CD14-positive monocyte (primary cell): ENCODE data around the gene SLC25A52. TPM values are rescaled to one million over a fixed set of nuclear protein-coding genes. Genes with fewer than 3 reads are reported as not detected.
A peak's percentile ranks its signal among the peaks of the same experiment; 100 is the strongest.

ENCODE experiments used
- DNase-seq, 3 donors: peaks; one replicate each; pipeline ENCODE4 v3.0.0-alpha.2; 2011 to 2022
- H2AFZ ChIP-seq: 2 replicates; pipeline ENCODE4 v1.6.0; 2012; ENCODE audit warnings: mild to moderate bottlenecking, low read depth, low read length, inconsistent platforms; ENCODE audit not compliant: insufficient read depth, poor library complexity, severe bottlenecking
- H3K27ac ChIP-seq, 2 donors: 1 replicate in 1 of 2; 2 replicates in 1 of 2; pipeline ENCODE4 v1.5.1; 2012 to 2013; ENCODE audit warnings: low read length in 2 of 2, control low read depth in 1 of 2, inconsistent platforms in 1 of 2, low read depth in 1 of 2, mild to moderate bottlenecking in 1 of 2
- H3K27me3 ChIP-seq, 2 donors: one replicate each; pipeline versions ENCODE4 v1.6.0 to v1.6.1; 2011 to 2013; ENCODE audit warnings: low read length in 2 of 2; ENCODE audit not compliant: control insufficient read depth in 2 of 2, insufficient read depth in 2 of 2
- H3K36me3 ChIP-seq, 2 donors: replicated peaks in 1 of 2; 1 replicate in 1 of 2; 2 replicates in 1 of 2; pipeline versions ENCODE4 v1.5.1 to v1.6.1; 2012 to 2013; ENCODE audit warnings: low read length in 2 of 2, control low read depth in 1 of 2, inconsistent platforms in 1 of 2, mild to moderate bottlenecking in 1 of 2; ENCODE audit not compliant: insufficient read depth in 2 of 2, control insufficient read depth in 1 of 2
- H3K4me1 ChIP-seq, 2 donors: 1 replicate in 1 of 2; 2 replicates in 1 of 2; pipeline versions ENCODE4 v1.5.1 to v1.6.1; 2012 to 2013; ENCODE audit warnings: low read length in 2 of 2, control low read depth in 1 of 2, inconsistent platforms in 1 of 2, mild to moderate bottlenecking in 1 of 2, moderate library complexity in 1 of 2; ENCODE audit not compliant: insufficient read depth in 2 of 2, control insufficient read depth in 1 of 2
- H3K4me2 ChIP-seq: replicated peaks from 2 replicates; pipeline ENCODE3; 2012; ENCODE audit warnings: low read length, moderate library complexity, mild to moderate bottlenecking; ENCODE audit not compliant: poor library complexity, severe bottlenecking; ENCODE audit errors: extremely low read depth
- H3K4me3 ChIP-seq, 3 experiments: fragments of 200-600 bp in 1 of 3; sonication (generic) in 1 of 3; replicated peaks in 1 of 3; 1 replicate in 2 of 3; 2 replicates in 1 of 3; pipeline ENCODE4 v1.5.1; 2011 to 2013; ENCODE audit warnings: low read length in 3 of 3, mild to moderate bottlenecking in 3 of 3, control low read depth in 2 of 3, low read depth in 2 of 3, inconsistent platforms in 1 of 3, moderate library complexity in 1 of 3
- H3K79me2 ChIP-seq: 2 replicates; pipeline ENCODE4 v1.6.0; 2012; ENCODE audit warnings: mild to moderate bottlenecking, control low read depth, inconsistent platforms, low read length, moderate library complexity; ENCODE audit not compliant: insufficient read depth
- H3K9ac ChIP-seq: 2 replicates; pipeline ENCODE4 v1.6.0; 2017; ENCODE audit warnings: low read length, mild to moderate bottlenecking; ENCODE audit not compliant: insufficient read depth, poor library complexity, severe bottlenecking
- H3K9me3 ChIP-seq, 2 donors: replicated peaks in 1 of 2; 1 replicate in 1 of 2; 2 replicates in 1 of 2; pipeline versions ENCODE4 v1.5.1 to v1.6.1; 2012 to 2013; ENCODE audit warnings: low read length in 2 of 2, control low read depth in 1 of 2; ENCODE audit not compliant: control insufficient read depth in 1 of 2, insufficient read depth in 1 of 2
- H4K20me1 ChIP-seq: 2 replicates; pipeline ENCODE4 v1.6.0; 2012; ENCODE audit warnings: mild to moderate bottlenecking, low read length, control low read depth, moderate library complexity; ENCODE audit not compliant: insufficient read depth
- H3K27ac Mint-ChIP-seq, 7 donors: one replicate each; pipeline ENCODE4 v1.8.0; 2020; ENCODE audit warnings: mild to moderate bottlenecking in 7 of 7, mixed read lengths in 7 of 7, moderate library complexity in 6 of 7, inconsistent platforms in 2 of 7
- H3K27me3 Mint-ChIP-seq, 3 donors: one replicate each; pipeline ENCODE4 v1.8.0; 2021 to 2022; ENCODE audit warnings: low read depth in 3 of 3, mild to moderate bottlenecking in 3 of 3, mixed read lengths in 3 of 3, moderate library complexity in 3 of 3, inconsistent platforms in 1 of 3
- H3K36me3 Mint-ChIP-seq, 2 donors: one replicate each; pipeline ENCODE4 v1.8.0; 2020; ENCODE audit warnings: mixed read lengths in 2 of 2, inconsistent platforms in 1 of 2, mild to moderate bottlenecking in 1 of 2
- H3K4me1 Mint-ChIP-seq: one replicate; pipeline ENCODE4 v1.8.0; 2020; ENCODE audit warnings: mild to moderate bottlenecking, mixed read lengths
- H3K4me3 Mint-ChIP-seq, 2 donors: one replicate each; pipeline ENCODE4 v1.8.0; 2020; ENCODE audit warnings: mild to moderate bottlenecking in 2 of 2, mixed read lengths in 2 of 2, moderate library complexity in 1 of 2
- H3K9me3 Mint-ChIP-seq, 7 donors: one replicate each; pipeline ENCODE4 v1.8.0; 2020 to 2022; ENCODE audit warnings: mixed read lengths in 7 of 7, mild to moderate bottlenecking in 6 of 7, moderate library complexity in 6 of 7, inconsistent platforms in 2 of 7
- WGBS: methylation state at CpG from one replicate; pipeline ENCODE4 v1.1.5; 2013; ENCODE audit warnings: missing lambda C conversion rate; ENCODE audit not compliant: insufficient coverage; 5-methylcytosine and 5-hydroxymethylcytosine counted together
- intact Hi-C, 2 donors: fragments of 100-400 bp; cut with micrococcal nuclease; formaldehyde crosslinking; loops; one replicate each; pipeline versions ENCODE4 v1.15.0 to v1.15.1; 2023
- polyA plus RNA-seq, 3 donors: library from polyadenylated mRNA; depleted of rRNA in 1 of 3; unstranded in 2 of 3; stranded (reverse) in 1 of 3; fragments of 300-500 nt in 2 of 3; fragments of >200 nt in 1 of 3; fragmentation: Illumina TruSeq in 2 of 3; gene quantifications; 1 replicate in 2 of 3; 2 replicates in 1 of 3; pipeline ENCODE4 v1.2.3, GENCODE V29; 2012 to 2021
- TF ChIP-seq, protein P1 (sequence below): fragments of 200-600 bp; IDR thresholded peaks from one replicate; pipeline ENCODE4 v1.8.0; 2022; ENCODE audit warnings: antibody characterized with exemption, mild to moderate bottlenecking

The SLC25A52 gene
- polyA plus RNA-seq, 3 donors: not detected

- Mint-ChIP-seq H3K27ac (peak overlapping the region in 1 of 7 donors; percentile 27), H3K27me3 (peaks cover 18 to 27% (median 23%) of the 10 kb centered on the region in 3 donors), H3K9me3 (peaks cover 9 to 18% (median 14%) of the 10 kb centered on the region in 7 donors), H3K4me1 (peaks cover 16% of the 10 kb centered on the region), H3K36me3 (no peaks in the 10 kb centered on the region), H3K4me3 (no peak overlapping the region)
- H3K9ac ChIP-seq: no peak overlapping the region
- TF ChIP-seq, protein P1, sequence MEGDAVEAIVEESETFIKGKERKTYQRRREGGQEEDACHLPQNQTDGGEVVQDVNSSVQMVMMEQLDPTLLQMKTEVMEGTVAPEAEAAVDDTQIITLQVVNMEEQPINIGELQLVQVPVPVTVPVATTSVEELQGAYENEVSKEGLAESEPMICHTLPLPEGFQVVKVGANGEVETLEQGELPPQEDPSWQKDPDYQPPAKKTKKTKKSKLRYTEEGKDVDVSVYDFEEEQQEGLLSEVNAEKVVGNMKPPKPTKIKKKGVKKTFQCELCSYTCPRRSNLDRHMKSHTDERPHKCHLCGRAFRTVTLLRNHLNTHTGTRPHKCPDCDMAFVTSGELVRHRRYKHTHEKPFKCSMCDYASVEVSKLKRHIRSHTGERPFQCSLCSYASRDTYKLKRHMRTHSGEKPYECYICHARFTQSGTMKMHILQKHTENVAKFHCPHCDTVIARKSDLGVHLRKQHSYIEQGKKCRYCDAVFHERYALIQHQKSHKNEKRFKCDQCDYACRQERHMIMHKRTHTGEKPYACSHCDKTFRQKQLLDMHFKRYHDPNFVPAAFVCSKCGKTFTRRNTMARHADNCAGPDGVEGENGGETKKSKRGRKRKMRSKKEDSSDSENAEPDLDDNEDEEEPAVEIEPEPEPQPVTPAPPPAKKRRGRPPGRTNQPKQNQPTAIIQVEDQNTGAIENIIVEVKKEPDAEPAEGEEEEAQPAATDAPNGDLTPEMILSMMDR: peak; percentile 92
- H3K27me3 ChIP-seq: peaks cover 2 to 15% of the 10 kb centered on the region in 2 donors
- peaks cover 6 to 10% of the 10 kb centered on the region in 2 donors for H3K9me3 ChIP-seq
- no peak overlapping the region for H2AFZ ChIP-seq
- DNase-seq: peak; percentile 62 to 76 (median 69)
- no peak overlapping the region for H3K27ac ChIP-seq
- H3K4me1 ChIP-seq: peaks cover 7% of the 10 kb centered on the region in 2 donors
- intact Hi-C loops: loop anchor here (2.0 to 5.0 kb wide), 2 partner anchors 165 to 168 kb away; no protein-coding TSS in a partner anchor
- H3K79me2 ChIP-seq: no peaks in the 10 kb centered on the region
- no peaks in the 10 kb centered on the region for H4K20me1 ChIP-seq
- WGBS: 23% methylated on average over 4 of the region's 7 CpGs
- no peaks in the 10 kb centered on the region for H3K36me3 ChIP-seq
- no peak overlapping the region for H3K4me2 ChIP-seq
- no peak overlapping the region for H3K4me3 ChIP-seq
Measured at GRCh38 chr18:31722369-31722957, 38.2 kb downstream of the SLC25A52 start.

DNA sequence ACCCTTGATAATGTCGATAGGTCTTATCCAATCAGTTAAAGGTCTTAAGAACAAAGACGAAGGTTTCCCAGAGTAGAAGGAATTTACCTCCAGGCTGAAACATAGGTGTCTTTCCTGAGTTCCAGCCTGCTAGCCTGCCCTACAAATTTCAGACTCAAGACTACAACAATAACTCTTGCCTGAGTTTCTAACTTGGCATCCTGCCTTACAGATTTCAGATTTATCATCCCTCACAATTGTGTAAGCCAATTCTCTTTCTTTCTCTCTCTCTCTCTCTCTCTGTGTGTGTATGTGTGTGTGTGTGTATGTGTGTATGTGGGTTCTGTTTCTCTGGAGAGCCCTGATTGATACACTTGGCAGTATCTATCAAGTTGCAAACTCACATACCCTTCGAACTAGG lies 39.1 kb downstream of the SLC25A52 start:
- H3K9me3 Mint-ChIP-seq: peaks cover 9 to 18% (median 14%) of the 10 kb centered on the region in 7 donors
- intact Hi-C loops: loop anchor here in 1 of 2 donors (5.0 kb wide), 1 partner anchor 164 kb away; no protein-coding TSS in a partner anchor
- H2AFZ ChIP-seq: no peak overlapping the region

More for the DNA sequence above, 39.1 kb downstream of the SLC25A52 start:
- Histone ChIP-seq H4K20me1 (no peaks in the 10 kb centered on the region), H3K27me3 (peaks cover 2 to 15% of the 10 kb centered on the region in 2 donors), H3K9me3 (peaks cover 6 to 10% of the 10 kb centered on the region in 2 donors), H3K36me3 (no peaks in the 10 kb centered on the region), H3K4me2 (no peak overlapping the region), H3K79me2 (no peaks in the 10 kb centered on the region), H3K4me3 (no peak overlapping the region), H3K9ac (no peak overlapping the region), H3K27ac (no peak overlapping the region), H3K4me1 (peaks cover 7% of the 10 kb centered on the region in 2 donors)
- H3K27ac Mint-ChIP-seq: no peak overlapping the region
- H3K36me3 Mint-ChIP-seq: no peaks in the 10 kb centered on the region
- TF ChIP-seq, protein P1: no peak
- 100% methylated on average over 2 of the region's 3 CpGs for WGBS
- peaks cover 17 to 23% (median 23%) of the 10 kb centered on the region in 3 donors for H3K27me3 Mint-ChIP-seq
- H3K4me3 Mint-ChIP-seq: no peak overlapping the region
- no peak for DNase-seq
- H3K4me1 Mint-ChIP-seq: peaks cover 16% of the 10 kb centered on the region
